Germinal center (tissue), 1 donor: ENCODE measurements around the gene SMIM36.
"Not testable (repeated sequence)": the region's sequence is repeated elsewhere in the genome, so short reads cannot be mapped to it uniquely, and the experiment has no call there.

Experiments
- DNase-seq: peaks from one replicate; pipeline ENCODE4 v3.0.0; 2012; ENCODE audit warnings: mixed read lengths, low spot score

The SMIM36 gene

GRCh38 chr17:55433629-55434422 lies 77.4 kb downstream of the SMIM36 start:
- DNase-seq: no peak

GRCh38 chr17:55433029-55433628 lies 78.1 kb downstream of the SMIM36 start:
- no peak for DNase-seq

- DNase-seq: no peak
Observed at GRCh38 chr17:55432358-55433028, 78.8 kb downstream of the SMIM36 start.

DNA sequence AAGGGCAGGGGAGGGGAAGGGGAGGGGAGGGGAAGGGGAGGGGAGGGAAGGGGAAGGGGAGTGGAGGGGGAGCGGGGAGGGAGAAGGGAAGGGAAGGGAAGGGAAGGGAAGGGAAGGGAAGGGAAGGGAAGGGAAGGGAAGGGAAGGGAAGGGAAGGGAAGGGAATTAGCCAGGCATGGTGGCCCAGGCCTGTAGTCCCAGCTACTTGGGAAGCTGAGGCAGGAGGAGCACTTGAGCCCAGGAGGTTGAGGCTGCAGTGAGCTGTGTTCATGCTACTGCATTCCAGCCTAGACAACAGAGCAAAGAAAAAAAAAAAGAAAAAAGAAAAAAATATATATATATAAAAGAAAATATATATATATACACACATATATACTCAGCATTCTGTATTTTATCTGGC lies 79.3 kb downstream of the SMIM36 start:
- DNase-seq: not testable (repeated sequence)

- DNase-seq: no peak
Observed at GRCh38 chr17:55430541-55431288, 80.5 kb downstream of the SMIM36 start.

DNA sequence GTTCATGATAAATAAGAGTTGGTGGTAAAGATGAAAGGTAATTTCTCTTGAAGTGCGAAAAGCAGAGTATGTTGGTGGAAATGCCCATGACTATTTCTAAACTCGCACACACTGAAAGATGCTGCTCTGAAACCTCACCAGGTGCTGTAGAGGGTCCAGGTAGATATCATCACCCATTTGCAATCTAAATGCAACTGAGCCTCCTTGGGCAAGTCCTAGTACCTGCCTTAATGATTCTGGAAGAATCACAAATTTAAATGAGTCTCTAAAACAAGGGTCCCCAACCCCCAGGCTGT lies 83.7 kb downstream of the SMIM36 start:
- no peak for DNase-seq

- no peak for DNase-seq
Observed at GRCh38 chr17:55426851-55427586, 84.2 kb downstream of the SMIM36 start.

GRCh38 chr17:55424893-55425540 lies 86.2 kb downstream of the SMIM36 start:
- DNase-seq: peak; percentile 62

DNA sequence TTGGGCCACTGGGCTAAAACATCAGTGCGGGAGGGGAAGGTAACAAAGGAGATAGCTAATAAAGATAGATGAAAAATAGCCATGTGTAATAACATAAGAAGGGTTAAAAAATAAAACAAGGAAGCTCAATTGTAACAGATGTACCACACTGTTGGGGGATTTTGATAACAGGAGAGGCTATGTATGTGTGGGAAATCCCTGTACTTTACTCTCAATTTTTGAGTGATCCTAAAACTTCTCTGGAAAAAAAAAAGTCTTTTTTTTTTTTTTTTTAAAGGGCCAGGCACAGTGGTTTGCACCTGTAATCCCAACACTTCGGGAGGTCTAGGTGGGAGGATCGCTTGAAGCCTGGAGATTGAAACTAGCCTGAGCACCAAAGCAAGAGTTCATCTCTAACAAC lies 87.7 kb downstream of the SMIM36 start:
- no peak for DNase-seq

DNA sequence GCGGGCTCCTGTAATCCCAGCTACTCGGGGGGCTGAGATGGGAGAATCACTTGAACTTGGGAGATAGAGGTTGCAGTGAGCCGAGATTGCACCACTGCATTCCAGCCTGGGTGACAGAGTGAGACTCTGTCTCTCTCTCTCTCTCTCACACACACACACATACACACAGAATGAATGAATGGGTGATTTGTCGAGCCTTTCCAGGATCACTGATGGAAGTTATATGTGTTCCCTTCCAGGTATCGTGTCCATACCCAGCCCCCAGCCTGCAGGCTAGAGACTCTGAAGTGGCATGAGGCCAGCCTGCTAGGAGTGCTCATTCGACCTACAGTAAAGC lies 88.5 kb downstream of the SMIM36 start:
- not testable (repeated sequence) for DNase-seq

GRCh38 chr17:55421179-55421934 lies 89.9 kb downstream of the SMIM36 start, which contains the start of gene MMD:
Gene MMD, minus strand, starts transcription at chr17:55421835. Its CDS starts 140 bp downstream, at chr17:55421695.
- DNase-seq: peak; percentile 19

DNA sequence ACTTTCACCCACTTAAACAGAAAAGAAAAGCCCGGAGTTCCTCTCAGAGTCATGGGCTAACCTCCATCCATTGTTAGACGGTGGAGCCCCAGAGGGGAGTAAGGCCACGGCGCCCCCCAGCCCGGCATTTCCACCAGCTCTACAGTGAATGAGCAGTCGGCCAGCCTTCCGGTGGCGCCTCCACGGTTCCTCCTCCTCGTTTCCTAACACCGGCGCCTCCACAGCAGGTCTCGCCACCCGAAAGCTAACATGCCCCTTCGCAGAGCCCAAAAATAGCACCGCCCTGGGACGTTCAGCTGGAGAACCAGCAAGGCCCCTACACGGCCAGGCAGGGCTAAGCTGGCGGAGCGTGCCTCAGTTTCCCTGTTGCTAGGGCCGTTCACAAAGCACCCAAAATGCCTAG lies 90.5 kb downstream of the SMIM36 start:
- peak; percentile 44 for DNase-seq

GRCh38 chr17:55420067-55420775 lies 91.0 kb downstream of the SMIM36 start:
- peak; percentile 68 for DNase-seq

GRCh38 chr17:55418369-55419268 lies 92.6 kb downstream of the SMIM36 start:
- no peak for DNase-seq

DNA sequence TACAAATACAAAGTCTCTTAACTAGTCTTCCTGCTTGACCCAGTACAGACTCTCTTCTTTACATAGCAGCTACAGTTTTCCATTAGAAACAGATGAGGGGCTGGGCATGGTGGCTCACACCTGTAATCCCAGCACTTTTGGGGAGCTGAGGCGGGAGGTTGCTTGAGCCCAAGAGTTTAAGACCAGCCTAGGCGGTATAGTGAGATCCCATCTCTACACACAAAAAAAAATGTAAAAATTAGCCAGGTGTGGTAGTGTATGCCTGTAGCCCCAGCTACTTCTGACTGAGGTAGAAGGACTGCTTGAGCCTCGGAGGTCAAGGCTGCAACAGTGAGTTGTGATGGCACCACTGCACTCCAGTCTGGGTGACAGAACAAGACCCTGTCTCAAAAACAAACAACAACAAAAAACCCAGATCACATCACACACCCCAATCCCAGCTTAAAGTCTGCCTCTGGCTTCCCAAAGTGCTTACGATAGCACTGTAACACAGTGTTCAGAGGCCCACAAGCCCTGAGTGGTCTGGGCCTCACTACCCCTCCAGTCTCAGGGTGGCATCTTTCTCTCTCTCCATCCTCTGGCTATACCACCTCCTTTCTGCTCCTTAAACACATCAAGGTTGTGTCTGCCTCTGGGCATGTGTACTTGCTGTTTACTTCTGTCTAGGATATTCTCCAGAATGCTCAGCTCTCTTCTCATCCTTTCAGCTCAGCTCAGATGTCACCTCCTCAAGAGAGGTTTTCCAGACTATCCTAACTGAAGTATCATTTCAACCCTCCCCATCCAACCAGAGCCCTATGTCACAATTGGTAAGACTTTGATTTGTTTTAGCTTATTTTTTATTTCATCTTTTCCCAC lies 93.6 kb downstream of the SMIM36 start:
- DNase-seq: no peak

DNA sequence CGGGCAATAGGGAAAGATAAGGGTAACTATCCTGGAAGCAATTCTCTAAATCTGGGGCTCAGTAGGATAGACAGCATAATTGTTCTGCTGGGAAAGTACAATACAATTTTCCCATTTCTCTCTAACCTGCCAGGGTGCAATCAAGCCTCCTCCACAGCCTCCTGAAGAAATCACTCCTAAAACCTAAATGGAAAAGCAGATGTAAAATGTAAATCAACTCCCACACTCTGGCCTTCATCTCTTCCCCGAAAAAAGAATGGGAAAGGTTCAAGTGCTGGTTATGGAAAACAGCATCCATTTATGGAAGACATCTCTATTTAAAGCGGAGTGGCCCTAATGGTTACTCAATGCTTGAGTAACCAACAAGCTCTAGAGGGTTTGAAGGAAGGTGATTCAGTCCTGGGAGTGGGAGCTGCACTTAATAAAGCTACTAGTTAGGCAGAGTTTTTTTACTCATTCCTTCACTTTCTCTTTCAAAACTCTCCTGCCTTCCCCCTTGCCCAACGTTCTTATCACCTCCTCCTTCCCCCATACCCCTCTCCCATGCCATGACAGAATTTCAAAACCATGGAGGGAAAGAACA lies 94.7 kb downstream of the SMIM36 start:
- DNase-seq: no peak

- no peak for DNase-seq
Observed at GRCh38 chr17:55416000-55416399, 95.3 kb downstream of the SMIM36 start.

DNA sequence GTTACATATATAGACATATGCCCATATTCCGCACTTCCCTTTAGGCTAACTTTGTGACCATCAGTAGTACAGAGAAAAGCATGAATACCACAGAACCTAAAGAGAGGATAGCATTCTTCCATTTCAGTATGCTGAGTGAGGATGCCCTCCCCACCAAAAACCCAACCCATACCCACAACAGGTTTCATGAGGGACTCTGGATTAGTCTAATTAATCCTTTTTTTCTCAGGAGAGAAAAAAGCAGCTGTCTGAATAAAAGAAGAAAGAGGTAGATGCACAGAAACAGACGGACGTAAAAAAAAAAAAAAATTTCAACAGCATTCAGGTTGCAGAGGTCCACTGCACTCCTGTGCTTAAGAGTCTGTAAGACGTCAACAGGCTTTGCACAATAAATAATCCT lies 96.3 kb downstream of the SMIM36 start:
- no peak for DNase-seq
